ENCODE data around the gene ERCC3.
"Not testable (repeated sequence)": the region's sequence is repeated elsewhere in the genome, so short reads cannot be mapped to it uniquely, and the experiment has no call there.

The ERCC3 gene

GRCh38 chr2:127254386-127254981 lies 39.5 kb downstream of the ERCC3 start:
- Mint-ChIP-seq H3K4me1 (peaks cover 16% of the 10 kb centered on the region), H3K36me3 (ENCODE audit: low read depth) (peaks cover 43% of the 10 kb centered on the region), H3K9me3 (no peaks in the 10 kb centered on the region), H3K4me3 (no peak overlapping the region), H3K27ac (peak overlapping the region; percentile 77 to 85 (median 78)), H3K27me3 (ENCODE audit: low read depth) (no peaks in the 10 kb centered on the region)
- TF ChIP-seq CTCF (IDR thresholded peaks at IDR 0.05; ENCODE audit: unreplicated experiment in 3 of 3) = no peak

DNA sequence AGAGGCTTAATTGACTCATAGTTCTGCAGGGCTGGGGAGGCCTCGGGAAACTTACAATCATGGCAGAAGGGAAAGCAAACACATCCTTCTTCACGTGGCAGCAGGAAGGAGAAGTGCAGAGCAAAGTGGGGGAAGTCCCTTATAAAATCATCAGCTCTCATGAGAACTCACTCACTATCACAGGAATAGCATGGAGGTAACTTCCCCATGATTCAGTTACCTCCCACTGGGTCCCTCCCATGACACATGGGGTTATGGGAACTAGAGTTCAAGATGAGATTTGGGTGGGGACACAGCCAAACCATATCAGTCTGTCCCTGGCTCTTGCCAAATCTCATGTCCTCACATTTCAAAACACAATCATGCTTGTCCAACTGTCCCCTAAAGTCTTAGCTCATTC lies 52.8 kb downstream of the ERCC3 start:
- H3K27ac Mint-ChIP-seq; H3K4me3 Mint-ChIP-seq; H3K4me1 Mint-ChIP-seq; H3K36me3 Mint-ChIP-seq (ENCODE audit: low read depth); H3K27me3 Mint-ChIP-seq (ENCODE audit: low read depth): not testable (repeated sequence)
- peaks cover 30% of the 10 kb centered on the region for H3K9me3 Mint-ChIP-seq

DNA sequence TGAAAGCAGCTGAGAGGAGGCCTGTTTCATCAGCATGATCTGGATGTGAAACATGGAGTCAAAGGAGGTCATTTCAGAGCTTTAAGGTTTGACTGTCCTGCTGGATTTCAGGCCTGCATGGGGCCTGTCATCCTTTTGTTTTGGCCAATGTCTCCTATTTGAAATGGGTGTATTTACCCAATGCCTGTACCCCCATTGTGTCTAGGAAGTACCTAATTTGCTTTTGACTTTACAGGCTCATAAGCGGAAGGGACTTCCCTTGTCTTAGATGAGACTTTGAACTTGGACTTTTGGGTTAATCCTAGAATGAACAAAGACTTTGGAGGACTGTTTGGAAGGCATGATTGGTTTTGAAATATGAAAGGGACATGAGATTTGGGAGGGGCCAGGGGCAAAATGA lies 54.5 kb downstream of the ERCC3 start:
- no peaks in the 10 kb centered on the region for H3K27me3 Mint-ChIP-seq (ENCODE audit: low read depth)
- H3K36me3 Mint-ChIP-seq (ENCODE audit: low read depth) = peaks cover 5% of the 10 kb centered on the region
- peaks cover 36% of the 10 kb centered on the region for H3K9me3 Mint-ChIP-seq
- no peak overlapping the region for H3K4me3 Mint-ChIP-seq
- TF ChIP-seq CTCF (IDR thresholded peaks at IDR 0.05; ENCODE audit: unreplicated experiment in 3 of 3) = no peak
- no peaks in the 10 kb centered on the region for H3K4me1 Mint-ChIP-seq
- H3K27ac Mint-ChIP-seq = no peak overlapping the region

- H3K27ac Mint-ChIP-seq; H3K4me3 Mint-ChIP-seq; H3K27me3 Mint-ChIP-seq (ENCODE audit: low read depth); H3K36me3 Mint-ChIP-seq (ENCODE audit: low read depth); H3K4me1 Mint-ChIP-seq: not testable (repeated sequence)
- peaks cover 36% of the 10 kb centered on the region for H3K9me3 Mint-ChIP-seq
Measured at GRCh38 chr2:127237768-127238167, 56.2 kb downstream of the ERCC3 start.

DNA sequence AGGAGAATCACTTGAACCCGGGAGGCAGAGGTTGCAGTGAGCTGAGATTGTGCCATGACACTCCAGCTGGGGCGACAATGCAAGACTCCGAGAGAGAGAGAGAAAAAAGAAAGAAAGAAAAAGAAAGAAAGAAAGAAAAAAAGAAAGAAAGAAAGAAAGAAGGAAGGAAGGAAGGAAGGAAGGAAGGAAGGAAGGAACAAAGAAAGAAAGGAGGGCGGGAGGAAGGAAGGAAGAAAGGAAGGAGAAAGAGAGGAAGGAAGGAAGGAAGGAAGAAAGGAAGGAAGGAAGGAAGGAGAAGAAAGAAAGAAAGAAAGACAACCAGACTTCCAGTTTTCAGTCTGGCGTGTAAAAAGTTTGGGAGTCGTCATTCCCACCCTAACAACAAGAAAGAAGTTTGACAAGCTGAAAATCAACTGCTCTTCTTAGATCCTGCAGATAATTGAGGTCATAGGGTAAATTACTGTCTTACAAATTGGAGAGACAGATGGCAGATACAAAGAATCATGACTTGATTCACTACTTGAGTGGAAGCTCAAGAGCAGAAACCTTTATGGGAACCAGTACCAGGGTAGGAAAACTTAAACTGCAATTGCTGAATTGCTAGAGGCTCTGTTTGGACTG lies 58.8 kb downstream of the ERCC3 start:
- Mint-ChIP-seq H3K27me3 (ENCODE audit: low read depth) (peaks cover 4% of the 10 kb centered on the region), H3K4me1 (peaks cover 3% of the 10 kb centered on the region), H3K36me3 (ENCODE audit: low read depth) (peaks cover 5% of the 10 kb centered on the region), H3K4me3 (no peak overlapping the region), H3K27ac (no peak overlapping the region), H3K9me3 (peaks cover 28% of the 10 kb centered on the region)
- no peak for TF ChIP-seq CTCF (IDR thresholded peaks at IDR 0.05; ENCODE audit: unreplicated experiment in 3 of 3)

DNA sequence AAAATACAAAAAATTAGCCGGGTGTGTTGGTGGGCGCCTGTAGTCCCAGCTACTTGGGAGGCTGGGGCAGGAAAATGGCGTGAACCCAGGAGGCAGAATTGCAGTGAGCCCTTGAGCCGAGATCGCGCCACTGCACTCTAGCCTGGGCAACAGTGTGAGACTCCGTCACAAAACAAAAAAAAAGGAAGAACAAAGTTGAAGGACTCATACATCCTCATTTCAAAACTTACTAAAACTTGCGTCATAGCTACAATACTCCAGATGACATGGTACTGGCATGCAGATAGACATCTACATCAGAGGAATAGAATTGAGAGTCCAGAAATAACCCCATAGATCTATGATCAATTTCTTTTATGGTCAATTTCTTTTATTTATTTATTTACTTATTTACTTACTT lies 60.2 kb downstream of the ERCC3 start:
- Mint-ChIP-seq H3K4me1 (peaks cover 3% of the 10 kb centered on the region), H3K9me3 (peaks cover 24% of the 10 kb centered on the region), H3K4me3 (no peak overlapping the region), H3K27me3 (ENCODE audit: low read depth) (peaks cover 4% of the 10 kb centered on the region), H3K27ac (no peak overlapping the region), H3K36me3 (ENCODE audit: low read depth) (peaks cover 5% of the 10 kb centered on the region)
- no peak for TF ChIP-seq CTCF (IDR thresholded peaks at IDR 0.05; ENCODE audit: unreplicated experiment in 3 of 3)

All from nephron (organoid).